Left hindlimb (tissue), 1 donor: ENCODE data around the gene PRAMEF7.
"Not testable (repeated sequence)": the region's sequence is repeated elsewhere in the genome, so short reads cannot be mapped to it uniquely, and the experiment has no call there.

Experiments
- DNase-seq: peaks from one replicate; pipeline ENCODE4 v3.0.0-alpha.2; 2018

The PRAMEF7 gene

GRCh38 chr1:12916310-12916709, at the start of gene PRAMEF7:
PRAMEF7 (plus strand) TSS chr1:12916610; CDS start chr1:12917693, 1,083 bp downstream.
- not testable (repeated sequence) for DNase-seq

DNA sequence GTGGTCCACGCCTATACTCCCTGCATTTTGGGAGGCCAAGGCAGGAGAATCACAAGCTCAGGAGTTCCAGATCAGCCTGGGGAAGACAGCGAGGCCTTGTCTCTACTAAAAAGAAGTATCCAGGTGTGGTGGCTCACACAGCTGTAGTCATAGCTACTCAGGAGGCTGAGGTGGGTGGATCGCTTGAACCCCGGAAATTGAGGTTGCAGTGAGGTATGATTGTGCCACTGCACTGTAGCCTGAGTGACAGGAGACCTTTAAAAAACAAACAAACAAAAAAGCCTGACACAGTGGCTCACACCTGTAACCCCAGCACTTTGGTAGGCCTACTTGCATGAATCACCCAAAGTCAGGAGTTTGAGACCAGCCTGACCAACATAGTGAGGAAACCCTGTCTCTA, 38.0 kb upstream of the PRAMEF7 start:
- DNase-seq, result not testable (repeated sequence)

- DNase-seq, result not testable (repeated sequence)
Observed at GRCh38 chr1:12886101-12886500, 30.3 kb upstream of the PRAMEF7 start, which contains the start of gene PRAMEF4. PRAMEF4 (minus strand) TSS chr1:12886201; CDS start chr1:12883394, 2,807 bp downstream.

GRCh38 chr1:12898170-12898569, 18.2 kb upstream of the PRAMEF7 start, which contains the start of gene PRAMEF10:
PRAMEF10 (minus strand) TSS chr1:12898270; CDS start chr1:12895847, 2,423 bp downstream.
- not testable (repeated sequence) for DNase-seq

GRCh38 chr1:12899186-12899585, 17.2 kb upstream of the PRAMEF7 start:
- not testable (repeated sequence) for DNase-seq

GRCh38 chr1:12903793-12904572, 12.4 kb upstream of the PRAMEF7 start:
- not testable (repeated sequence) for DNase-seq

DNA sequence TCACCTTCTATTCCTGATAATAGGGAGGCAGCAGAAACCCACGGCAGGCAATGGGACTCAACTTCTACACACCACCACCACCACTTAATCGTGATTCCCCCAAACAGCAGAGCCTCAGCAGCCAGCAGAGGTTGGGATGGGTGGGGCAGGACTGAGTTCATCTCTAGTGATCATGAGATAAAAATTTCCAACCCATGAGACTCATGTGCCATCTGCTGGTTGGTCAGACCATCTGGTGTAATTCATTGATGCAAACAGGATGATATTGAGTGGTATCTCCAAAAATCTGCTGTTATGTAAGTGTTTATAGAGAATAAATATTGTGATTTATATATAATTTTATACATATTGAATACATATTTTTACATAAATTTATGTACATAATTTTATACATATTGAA, 5.3 kb downstream of the PRAMEF7 start:
- not testable (repeated sequence) for DNase-seq

DNA sequence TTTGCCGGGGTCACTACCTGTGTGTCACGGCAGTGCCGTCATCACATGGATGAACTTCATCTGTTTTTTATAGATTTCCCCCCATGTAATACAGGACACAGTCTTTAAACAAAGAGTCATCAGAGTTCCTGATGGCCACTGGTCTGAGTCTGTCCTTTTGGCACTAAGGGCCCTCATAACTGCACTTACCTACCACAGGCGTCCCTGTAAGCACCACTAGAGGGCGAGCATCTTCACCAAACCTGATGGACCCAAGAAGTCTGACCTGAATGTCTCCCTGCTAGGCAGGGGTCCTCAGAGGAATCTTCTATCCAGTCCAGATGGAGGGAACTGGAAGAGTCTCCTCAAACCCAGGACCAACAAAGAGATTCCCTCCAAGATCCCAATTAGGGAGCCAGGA, 8.0 kb downstream of the PRAMEF7 start:
- not testable (repeated sequence) for DNase-seq

DNA sequence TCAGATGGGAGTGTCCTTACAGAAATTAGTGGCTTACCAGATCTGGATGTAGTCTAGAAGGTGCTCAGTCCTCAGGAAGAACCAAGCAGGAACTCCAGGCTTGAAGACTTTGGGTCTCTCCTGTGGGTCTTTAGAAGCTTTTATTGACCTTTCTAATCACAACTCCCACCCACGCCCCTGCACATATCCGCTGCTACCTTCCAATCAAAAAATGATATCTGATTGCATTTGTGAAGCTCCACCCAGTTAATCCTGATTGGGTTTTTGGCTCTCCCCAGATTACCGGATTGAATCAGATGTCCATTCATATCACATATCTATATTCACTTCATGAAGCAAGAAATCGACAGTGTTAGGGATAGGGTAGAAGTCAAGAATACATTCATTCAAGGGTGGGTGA, 31.1 kb downstream of the PRAMEF7 start, which contains the start of gene PRAMEF6:
TSS of gene PRAMEF6 (minus strand) at position 101 of the 400 bp plus-strand sequence. CDS start 5,062 bp downstream, outside the sequence.
- not testable (repeated sequence) for DNase-seq
